Measurements from ENCODE around the gene COL4A3.

Gene COL4A3

DNA sequence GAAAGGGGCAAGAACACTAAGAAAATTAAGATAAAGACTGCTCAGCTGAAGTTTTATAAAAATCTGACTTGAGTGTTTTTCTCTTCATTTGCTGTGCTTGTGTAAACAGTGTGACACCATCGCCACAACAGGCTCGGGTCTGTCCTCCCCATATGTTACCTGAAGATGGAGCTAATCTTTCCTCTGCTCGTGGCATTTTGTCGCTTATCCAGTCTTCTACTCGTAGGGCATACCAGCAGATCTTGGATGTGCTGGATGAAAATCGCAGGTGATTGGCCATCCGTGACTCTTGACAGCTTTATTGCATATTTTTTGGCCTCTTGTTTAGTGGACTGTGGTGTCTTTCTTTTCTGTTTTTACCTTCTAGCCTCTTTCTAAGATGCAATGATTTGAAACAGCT is 182.7 kb downstream of the COL4A3 start:
- TF ChIP-seq CTCF (IDR thresholded peaks at IDR 0.05; ENCODE audit: control insufficient read depth, insufficient read depth, low read depth, low read length, missing control alignments): no peak
- DNase-seq (ENCODE audit: low read depth): no peak

DNA sequence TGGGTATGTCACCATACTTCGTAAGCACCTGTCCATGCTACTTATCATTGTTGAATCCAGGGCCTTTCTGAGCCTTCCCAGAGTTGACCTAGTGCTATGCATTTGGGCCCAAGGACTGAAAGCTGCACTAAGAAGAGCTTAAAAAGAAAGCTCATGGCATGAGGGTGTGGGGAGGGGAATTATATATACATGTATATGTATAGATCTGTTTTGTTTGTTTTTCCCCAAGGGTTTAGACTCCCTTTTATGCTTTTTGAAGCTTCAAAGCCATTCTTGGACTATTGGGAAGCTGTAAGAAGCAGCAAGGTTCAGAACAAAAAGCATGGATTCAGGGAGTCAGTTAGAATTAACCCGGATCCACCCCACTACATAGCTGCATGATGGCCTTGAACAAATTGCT is 183.9 kb downstream of the COL4A3 start:
- TF ChIP-seq CTCF (IDR thresholded peaks at IDR 0.05; ENCODE audit: control insufficient read depth, insufficient read depth, low read depth, low read length, missing control alignments): no peak
- H3K4me3 ChIP-seq (ENCODE audit: control insufficient read depth, low read depth, low read length): no peak overlapping the region
- DNase-seq (ENCODE audit: low read depth): no peak

More for the DNA sequence above, 182.7 kb downstream of the COL4A3 start:
- H3K4me3 ChIP-seq (ENCODE audit: control insufficient read depth, low read depth, low read length): no peak overlapping the region

DNA sequence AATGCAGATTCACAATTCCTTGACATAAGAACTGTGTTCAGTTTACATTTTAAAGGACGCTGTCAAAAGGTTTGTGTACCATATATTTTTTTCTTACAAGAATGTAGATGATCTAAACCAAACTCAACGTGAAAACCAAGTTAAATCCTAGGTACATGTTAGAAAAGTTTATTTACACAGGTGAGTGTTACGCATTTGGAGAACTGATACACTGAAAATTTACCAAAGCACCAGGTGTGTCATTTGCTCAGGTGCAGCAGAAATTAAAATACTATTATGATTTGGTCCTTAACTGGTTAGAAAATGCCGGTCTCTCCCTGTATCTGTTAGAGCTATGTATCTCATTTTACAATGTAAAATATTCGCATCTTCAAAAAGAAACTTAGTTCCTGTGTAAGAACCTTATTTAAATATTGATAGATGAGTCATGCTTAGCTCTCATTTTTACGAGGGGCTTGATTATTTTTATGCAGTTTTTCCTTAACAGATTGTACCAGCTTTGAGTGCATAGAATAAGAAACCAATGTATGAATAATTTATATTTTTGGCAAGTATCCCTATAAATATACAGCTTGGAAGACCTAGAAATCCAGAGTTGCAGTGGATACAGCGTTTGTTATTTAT is 185.7 kb downstream of the COL4A3 start:
- no peak overlapping the region for H3K4me3 ChIP-seq (ENCODE audit: control insufficient read depth, low read depth, low read length)
- no peak for TF ChIP-seq CTCF (IDR thresholded peaks at IDR 0.05; ENCODE audit: control insufficient read depth, insufficient read depth, low read depth, low read length, missing control alignments)
- no peak for DNase-seq (ENCODE audit: low read depth)

- no peak for TF ChIP-seq CTCF (IDR thresholded peaks at IDR 0.05; ENCODE audit: control insufficient read depth, insufficient read depth, low read depth, low read length, missing control alignments)
- DNase-seq (ENCODE audit: low read depth): no peak
- no peak overlapping the region for H3K4me3 ChIP-seq (ENCODE audit: control insufficient read depth, low read depth, low read length)
Observed at GRCh38 chr2:227351639-227352038, 187.2 kb downstream of the COL4A3 start.

GRCh38 chr2:227360351-227360750 is 195.9 kb downstream of the COL4A3 start:
- no peak for DNase-seq (ENCODE audit: low read depth)
- no peak overlapping the region for H3K4me3 ChIP-seq (ENCODE audit: control insufficient read depth, low read depth, low read length)
- no peak for TF ChIP-seq CTCF (IDR thresholded peaks at IDR 0.05; ENCODE audit: control insufficient read depth, insufficient read depth, low read depth, low read length, missing control alignments)

- TF ChIP-seq CTCF (IDR thresholded peaks at IDR 0.05; ENCODE audit: control insufficient read depth, insufficient read depth, low read depth, low read length, missing control alignments): peak; percentile 24
- no peak overlapping the region for H3K4me3 ChIP-seq (ENCODE audit: control insufficient read depth, low read depth, low read length)
- DNase-seq (ENCODE audit: low read depth): no peak
Observed at GRCh38 chr2:227363756-227364155, 199.3 kb downstream of the COL4A3 start.
